Lower leg skin (tissue), 3 donors: Measurements from ENCODE around the gene ASGR2.
"Not testable (repeated sequence)": the region's sequence is repeated elsewhere in the genome, so short reads cannot be mapped to it uniquely, and the experiment has no call there.

Experiments used
- CTCF ChIP-seq, 3 donors: fragments of 450-650 bp; IDR thresholded peaks; one replicate each; pipeline ENCODE4 v1.5.1; 2016; ENCODE audit warnings: antibody characterized with exemption in 3 of 3, mild to moderate bottlenecking in 3 of 3, moderate library complexity in 2 of 3
- POLR2A ChIP-seq, 2 donors: fragments of 450-650 bp; IDR thresholded peaks; one replicate each; pipeline ENCODE4 v1.6.1; 2016 to 2017; ENCODE audit warnings: antibody characterized with exemption in 2 of 2, mild to moderate bottlenecking in 1 of 2, moderate library complexity in 1 of 2

- TF ChIP-seq CTCF, POLR2A (IDR thresholded peaks at IDR 0.05): not testable (repeated sequence)
Measured at GRCh38 chr17:7159571-7159970, 44.9 kb upstream of the ASGR2 start.
